ENCODE results near the gene DKKL1.

GRCh38 chr19:49328741-49329140 lies 34.9 kb upstream of the DKKL1 start:
- TF ChIP-seq CTCF (IDR thresholded peaks at IDR 0.05) = no peak
- TF ChIP-seq POLR2A (IDR thresholded peaks at IDR 0.05) = no peak

Data from transverse colon (tissue), 3 donors.